OCI-LY3 (cell line): ENCODE results near the gene WDR11.

ENCODE experiments used
- H2AFZ ChIP-seq: fragments of 200-600, 300-600 bp; shearing (Covaris generic); 2 replicates; pipeline ENCODE4 v1.6.0; 2014; ENCODE audit warnings: antibody characterized with exemption, low read depth, low read length
- H3K27ac ChIP-seq: fragments of 200-600, 300-600 bp; sonication (generic); 2 replicates; pipeline ENCODE4 v1.5.1; 2014; ENCODE audit warnings: mild to moderate bottlenecking, low read length, moderate library complexity, mixed read lengths
- H3K27me3 ChIP-seq: fragments of 200-600, 300-600 bp; sonication (generic); 2 replicates; pipeline ENCODE4 v1.6.1; 2014; ENCODE audit warnings: low read depth, low read length, mixed read lengths
- H3K36me3 ChIP-seq: fragments of 200-600, 300-600 bp; sonication (generic); replicated peaks from 2 replicates; pipeline ENCODE3; 2014; ENCODE audit warnings: low read depth, low read length, mixed read lengths
- H3K4me1 ChIP-seq: fragments of 300-600, 200-600 bp; sonication (generic); 2 replicates; pipeline ENCODE4 v1.6.1; 2014; ENCODE audit warnings: low read length, mixed read lengths
- H3K4me2 ChIP-seq: fragments of 200-600, 300-600 bp; sonication (generic); 2 replicates; pipeline ENCODE4 v1.6.1; 2014; ENCODE audit warnings: low read length, mixed read lengths
- H3K4me3 ChIP-seq: fragments of 300-600, 200-600 bp; sonication (generic); 2 replicates; pipeline ENCODE4 v1.5.1; 2014; ENCODE audit warnings: antibody characterized with exemption, mild to moderate bottlenecking, low read length, moderate library complexity
- H3K79me2 ChIP-seq: fragments of 300-600, 200-600 bp; shearing (Covaris generic); 2 replicates; pipeline ENCODE4 v1.6.1; 2014; ENCODE audit warnings: mild to moderate bottlenecking, low read length, mixed read lengths
- H3K9ac ChIP-seq: fragments of 300-600, 200-600 bp; shearing (Covaris generic); 2 replicates; pipeline ENCODE4 v1.6.0; 2014; ENCODE audit warnings: mild to moderate bottlenecking, low read length, moderate library complexity
- H3K9me3 ChIP-seq: fragments of 200-600, 300-600 bp; shearing (Covaris generic); 2 replicates; pipeline ENCODE4 v1.6.1; 2014; ENCODE audit warnings: low read length, mixed read lengths; ENCODE audit not compliant: insufficient read depth
- H4K20me1 ChIP-seq: fragments of 200-600, 300-600 bp; sonication (generic); 2 replicates; pipeline ENCODE4 v1.6.1; 2016; ENCODE audit warnings: low read length, mixed read lengths; ENCODE audit not compliant: insufficient read depth
- EZH2phosphoT487 ChIP-seq: fragments of 200-600 bp; shearing (Covaris generic); IDR thresholded peaks from 2 replicates; pipeline ENCODE4 v1.6.1; 2018; ENCODE audit warnings: antibody characterized with exemption, mixed run types, low read depth
- TF ChIP-seq, protein P1 (sequence below): fragments of 200-600, 300-600 bp; sonication (generic); IDR thresholded peaks from 2 replicates; pipeline ENCODE4 v1.5.1; 2014; ENCODE audit warnings: antibody characterized with exemption, low read length, low read depth

WDR11 gene

GRCh38 chr10:120818301-120818700 is 32.9 kb upstream of the WDR11 start:
- no peak overlapping the region for H3K9ac ChIP-seq
- no peaks in the 10 kb centered on the region for H3K36me3 ChIP-seq
- no peak overlapping the region for H3K27ac ChIP-seq
- no peaks in the 10 kb centered on the region for H3K9me3 ChIP-seq
- H3K4me1 ChIP-seq: no peaks in the 10 kb centered on the region
- no peak overlapping the region for H3K4me3 ChIP-seq
- TF ChIP-seq EZH2phosphoT487: no peak
- TF ChIP-seq, protein P1, sequence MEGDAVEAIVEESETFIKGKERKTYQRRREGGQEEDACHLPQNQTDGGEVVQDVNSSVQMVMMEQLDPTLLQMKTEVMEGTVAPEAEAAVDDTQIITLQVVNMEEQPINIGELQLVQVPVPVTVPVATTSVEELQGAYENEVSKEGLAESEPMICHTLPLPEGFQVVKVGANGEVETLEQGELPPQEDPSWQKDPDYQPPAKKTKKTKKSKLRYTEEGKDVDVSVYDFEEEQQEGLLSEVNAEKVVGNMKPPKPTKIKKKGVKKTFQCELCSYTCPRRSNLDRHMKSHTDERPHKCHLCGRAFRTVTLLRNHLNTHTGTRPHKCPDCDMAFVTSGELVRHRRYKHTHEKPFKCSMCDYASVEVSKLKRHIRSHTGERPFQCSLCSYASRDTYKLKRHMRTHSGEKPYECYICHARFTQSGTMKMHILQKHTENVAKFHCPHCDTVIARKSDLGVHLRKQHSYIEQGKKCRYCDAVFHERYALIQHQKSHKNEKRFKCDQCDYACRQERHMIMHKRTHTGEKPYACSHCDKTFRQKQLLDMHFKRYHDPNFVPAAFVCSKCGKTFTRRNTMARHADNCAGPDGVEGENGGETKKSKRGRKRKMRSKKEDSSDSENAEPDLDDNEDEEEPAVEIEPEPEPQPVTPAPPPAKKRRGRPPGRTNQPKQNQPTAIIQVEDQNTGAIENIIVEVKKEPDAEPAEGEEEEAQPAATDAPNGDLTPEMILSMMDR: no peak
- H3K4me2 ChIP-seq: no peak overlapping the region
- no peaks in the 10 kb centered on the region for H4K20me1 ChIP-seq
- no peaks in the 10 kb centered on the region for H3K79me2 ChIP-seq
- H3K27me3 ChIP-seq: no peaks in the 10 kb centered on the region
- no peak overlapping the region for H2AFZ ChIP-seq

DNA sequence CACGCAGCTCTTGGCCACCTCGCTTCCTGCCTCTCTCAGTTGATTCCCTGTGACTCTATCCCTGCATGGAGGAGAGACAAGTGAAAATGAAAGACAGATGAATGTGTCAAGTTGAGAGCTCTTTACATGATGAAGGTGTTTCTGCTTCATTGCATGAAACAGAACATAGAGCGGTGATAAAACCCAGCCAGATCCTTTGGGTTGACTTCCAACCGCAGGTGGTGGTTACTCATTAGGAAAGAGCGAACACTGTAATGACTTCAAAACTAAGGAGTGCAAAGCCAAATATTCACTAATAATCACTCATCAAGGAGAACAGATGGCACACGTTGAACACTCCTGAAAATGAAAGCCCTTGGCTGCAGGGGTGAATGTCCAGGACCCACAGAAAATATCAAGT is 31.8 kb upstream of the WDR11 start:
- Histone ChIP-seq H3K4me2 (no peak overlapping the region), H3K9ac (no peak overlapping the region), H2AFZ (no peak overlapping the region), H3K27ac (no peak overlapping the region), H3K27me3 (no peaks in the 10 kb centered on the region), H3K9me3 (no peaks in the 10 kb centered on the region), H3K4me1 (peaks cover under 1% of the 10 kb centered on the region), H4K20me1 (no peaks in the 10 kb centered on the region), H3K36me3 (no peaks in the 10 kb centered on the region), H3K4me3 (no peak overlapping the region), H3K79me2 (no peaks in the 10 kb centered on the region)
- TF ChIP-seq, protein P1: no peak
- TF ChIP-seq EZH2phosphoT487: no peak

DNA sequence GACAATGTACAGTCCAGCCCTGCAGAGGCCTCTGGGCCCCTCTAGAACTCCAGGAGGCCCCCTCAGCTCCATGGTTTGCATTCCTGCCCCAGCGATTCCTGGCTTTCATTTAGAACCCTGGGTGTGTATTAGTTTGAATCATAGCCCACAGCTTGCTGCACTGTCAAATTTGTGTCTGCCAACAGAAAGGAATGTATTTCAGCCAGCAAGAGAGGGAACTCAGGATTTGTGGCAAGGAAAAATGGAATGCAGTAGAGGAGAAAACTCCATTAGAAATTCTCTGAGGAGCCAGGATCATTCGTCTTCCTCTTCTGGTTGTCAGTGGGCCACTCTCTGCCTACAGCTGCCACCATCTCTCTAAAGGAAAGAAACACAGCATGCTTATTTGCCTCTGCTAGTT is 27.9 kb upstream of the WDR11 start:
- Histone ChIP-seq H3K4me3 (no peak overlapping the region), H3K4me2 (no peak overlapping the region), H4K20me1 (no peaks in the 10 kb centered on the region), H3K4me1 (peaks cover 39% of the 10 kb centered on the region), H3K9me3 (no peaks in the 10 kb centered on the region), H3K9ac (no peak overlapping the region), H3K79me2 (no peaks in the 10 kb centered on the region), H3K27me3 (no peaks in the 10 kb centered on the region; the same call in 1 of the 2 replicates), H2AFZ (no peak overlapping the region), H3K27ac (no peak overlapping the region), H3K36me3 (no peaks in the 10 kb centered on the region)
- TF ChIP-seq EZH2phosphoT487: no peak
- TF ChIP-seq, protein P1: no peak

- no peaks in the 10 kb centered on the region for H3K79me2 ChIP-seq
- H4K20me1 ChIP-seq: no peaks in the 10 kb centered on the region
- H3K27me3 ChIP-seq: no peaks in the 10 kb centered on the region; the same call in 1 of the 2 replicates
- no peaks in the 10 kb centered on the region for H3K36me3 ChIP-seq
- peaks cover 47% of the 10 kb centered on the region for H3K4me1 ChIP-seq
- H3K9me3 ChIP-seq: no peaks in the 10 kb centered on the region
- no peak overlapping the region for H3K27ac ChIP-seq
- no peak overlapping the region for H3K4me3 ChIP-seq
- TF ChIP-seq EZH2phosphoT487: no peak
- TF ChIP-seq, protein P1: peak; percentile 78
- peak overlapping the region; percentile 66 for H3K4me2 ChIP-seq
- no peak overlapping the region for H3K9ac ChIP-seq
- no peak overlapping the region for H2AFZ ChIP-seq
Observed at GRCh38 chr10:120824881-120825309, 26.3 kb upstream of the WDR11 start.
